NCI-H460 (cell line): ENCODE data around the gene ASPHD1. TPM values are rescaled to one million over a fixed set of nuclear protein-coding genes. Genes with fewer than 3 reads are reported as not detected.
"Not testable (repeated sequence)": the region's sequence is repeated elsewhere in the genome, so short reads cannot be mapped to it uniquely, and the experiment has no call there.

Source experiments
- DNase-seq: peaks from one replicate; pipeline ENCODE4 v3.0.0-alpha.2; 2016; ENCODE audit warnings: low read depth; ENCODE audit errors: extremely low read depth
- polyA plus RNA-seq: library from polyadenylated mRNA; depleted of rRNA; stranded (reverse); fragments of >200 nt; gene quantifications from 2 replicates; pipeline ENCODE4 v1.2.3, GENCODE V29; 2014; cell fraction: nucleus; rRNA removed
- total RNA-seq: library from RNA; depleted of rRNA; stranded (reverse); fragments of >200 nt; shearing (Covaris generic); gene quantifications from 2 replicates; pipeline ENCODE4 v1.2.3, GENCODE V29; 2014; rRNA removed

The ASPHD1 gene
- 8.5 and 11.6 TPM in 2 replicates for total RNA-seq
- polyA plus RNA-seq = 13.7 and 44.3 TPM in 2 replicates

- peak; percentile 64 for DNase-seq
Measured at GRCh38 chr16:29900102-29900887, at the start of gene ASPHD1. Gene ASPHD1 (plus strand): TSS chr16:29900488. CDS start chr16:29900972, 484 bp downstream.

- DNase-seq = no peak
Measured at GRCh38 chr16:29850998-29851397, 49.3 kb upstream of the ASPHD1 start.

GRCh38 chr16:29852654-29853053, 47.6 kb upstream of the ASPHD1 start:
- no peak for DNase-seq

- DNase-seq = no peak
Measured at GRCh38 chr16:29854520-29855100, 45.7 kb upstream of the ASPHD1 start.

- no peak for DNase-seq
Measured at GRCh38 chr16:29857133-29857760, 43.0 kb upstream of the ASPHD1 start.

- no peak for DNase-seq
Measured at GRCh38 chr16:29858149-29858849, 42.0 kb upstream of the ASPHD1 start.

GRCh38 chr16:29858974-29859373, 41.3 kb upstream of the ASPHD1 start:
- no peak for DNase-seq

GRCh38 chr16:29860218-29860617, 40.1 kb upstream of the ASPHD1 start:
- no peak for DNase-seq

- no peak for DNase-seq
Measured at GRCh38 chr16:29862383-29862883, 37.9 kb upstream of the ASPHD1 start.

GRCh38 chr16:29862884-29863668, 37.2 kb upstream of the ASPHD1 start, which contains the start of gene CDIPT:
Gene CDIPT (minus strand): TSS chr16:29863226. CDS start chr16:29862857, 369 bp downstream.
- peak; percentile 96 for DNase-seq

- no peak for DNase-seq
Measured at GRCh38 chr16:29863669-29863984, 36.7 kb upstream of the ASPHD1 start.

- no peak for DNase-seq
Measured at GRCh38 chr16:29864205-29864604, 36.1 kb upstream of the ASPHD1 start.

- DNase-seq = no peak
Measured at GRCh38 chr16:29868396-29869009, 31.8 kb upstream of the ASPHD1 start.

- DNase-seq = not testable (repeated sequence)
Measured at GRCh38 chr16:29869067-29869466, 31.2 kb upstream of the ASPHD1 start.

GRCh38 chr16:29871822-29872546, 28.3 kb upstream of the ASPHD1 start:
- no peak for DNase-seq

- no peak for DNase-seq
Measured at GRCh38 chr16:29873319-29873718, 27.0 kb upstream of the ASPHD1 start.

- DNase-seq = no peak
Measured at GRCh38 chr16:29875206-29875605, 25.1 kb upstream of the ASPHD1 start.

- DNase-seq = no peak
Measured at GRCh38 chr16:29876217-29876593, 24.1 kb upstream of the ASPHD1 start.
